GM12874 (cell line): ENCODE measurements around the gene FCAMR.
A peak's percentile ranks its signal among the peaks of the same experiment; 100 is the strongest.

Source experiments
- TF ChIP-seq, protein P1 (sequence below): IDR thresholded peaks from 2 replicates; pipeline ENCODE4 v1.5.1; 2011; ENCODE audit warnings: low read depth, mild to moderate bottlenecking, control low read depth, low read length, moderate library complexity; ENCODE audit not compliant: insufficient read depth

The FCAMR gene

DNA sequence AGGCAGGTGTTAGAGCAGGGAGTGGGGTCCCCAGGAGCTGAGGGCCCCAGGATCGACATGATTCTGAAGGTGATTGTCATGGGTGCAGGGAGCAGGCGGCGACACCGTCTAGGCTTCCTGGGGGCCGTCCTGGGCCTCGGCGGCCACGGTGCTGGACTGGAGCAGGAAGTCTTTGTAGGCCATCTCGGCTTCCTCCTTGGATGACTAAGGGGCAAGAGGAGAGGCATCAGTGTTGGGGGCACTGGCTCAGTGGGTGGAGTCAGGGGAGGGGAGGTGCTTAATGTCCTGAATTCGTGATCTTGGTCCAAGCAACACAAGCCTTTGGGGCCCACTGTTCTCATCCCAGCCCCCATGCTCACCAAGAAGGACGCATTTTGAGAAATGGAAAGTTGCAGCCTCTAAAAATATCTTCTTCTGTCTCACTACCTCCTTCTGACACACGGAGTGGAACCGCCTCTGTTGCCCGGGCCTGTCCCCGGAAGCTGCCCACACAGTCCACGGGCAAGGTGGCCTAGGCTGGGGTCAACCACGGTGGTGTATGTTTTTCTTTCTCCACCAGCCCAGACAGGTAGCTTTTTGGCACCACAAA is 40.0 kb downstream of the FCAMR start:
- TF ChIP-seq, protein P1, sequence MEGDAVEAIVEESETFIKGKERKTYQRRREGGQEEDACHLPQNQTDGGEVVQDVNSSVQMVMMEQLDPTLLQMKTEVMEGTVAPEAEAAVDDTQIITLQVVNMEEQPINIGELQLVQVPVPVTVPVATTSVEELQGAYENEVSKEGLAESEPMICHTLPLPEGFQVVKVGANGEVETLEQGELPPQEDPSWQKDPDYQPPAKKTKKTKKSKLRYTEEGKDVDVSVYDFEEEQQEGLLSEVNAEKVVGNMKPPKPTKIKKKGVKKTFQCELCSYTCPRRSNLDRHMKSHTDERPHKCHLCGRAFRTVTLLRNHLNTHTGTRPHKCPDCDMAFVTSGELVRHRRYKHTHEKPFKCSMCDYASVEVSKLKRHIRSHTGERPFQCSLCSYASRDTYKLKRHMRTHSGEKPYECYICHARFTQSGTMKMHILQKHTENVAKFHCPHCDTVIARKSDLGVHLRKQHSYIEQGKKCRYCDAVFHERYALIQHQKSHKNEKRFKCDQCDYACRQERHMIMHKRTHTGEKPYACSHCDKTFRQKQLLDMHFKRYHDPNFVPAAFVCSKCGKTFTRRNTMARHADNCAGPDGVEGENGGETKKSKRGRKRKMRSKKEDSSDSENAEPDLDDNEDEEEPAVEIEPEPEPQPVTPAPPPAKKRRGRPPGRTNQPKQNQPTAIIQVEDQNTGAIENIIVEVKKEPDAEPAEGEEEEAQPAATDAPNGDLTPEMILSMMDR: no peak

DNA sequence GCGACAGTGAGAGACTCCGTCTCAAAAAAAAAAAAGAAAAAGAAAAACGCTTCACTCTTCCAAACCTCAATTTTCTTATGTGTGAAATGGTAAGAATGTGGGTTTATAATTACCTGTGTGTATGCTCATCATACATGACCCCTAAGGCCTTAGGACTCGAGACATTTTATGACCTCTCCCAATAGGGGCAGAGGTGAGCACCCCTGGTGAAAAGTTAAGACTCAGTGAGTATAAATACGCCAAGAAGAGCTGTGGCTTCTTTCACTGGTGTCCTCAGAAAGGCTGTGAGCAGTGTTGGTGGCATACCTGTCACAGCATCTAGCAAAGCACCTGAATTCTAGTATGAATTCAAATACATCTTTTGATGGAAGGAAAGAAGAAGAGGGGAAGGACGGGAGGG is 40.7 kb downstream of the FCAMR start:
- TF ChIP-seq, protein P1: peak; percentile 16; the same call in 1 of the 2 replicates

GRCh38 chr1:206926286-206926685 is 44.0 kb downstream of the FCAMR start:
- TF ChIP-seq, protein P1: no peak

DNA sequence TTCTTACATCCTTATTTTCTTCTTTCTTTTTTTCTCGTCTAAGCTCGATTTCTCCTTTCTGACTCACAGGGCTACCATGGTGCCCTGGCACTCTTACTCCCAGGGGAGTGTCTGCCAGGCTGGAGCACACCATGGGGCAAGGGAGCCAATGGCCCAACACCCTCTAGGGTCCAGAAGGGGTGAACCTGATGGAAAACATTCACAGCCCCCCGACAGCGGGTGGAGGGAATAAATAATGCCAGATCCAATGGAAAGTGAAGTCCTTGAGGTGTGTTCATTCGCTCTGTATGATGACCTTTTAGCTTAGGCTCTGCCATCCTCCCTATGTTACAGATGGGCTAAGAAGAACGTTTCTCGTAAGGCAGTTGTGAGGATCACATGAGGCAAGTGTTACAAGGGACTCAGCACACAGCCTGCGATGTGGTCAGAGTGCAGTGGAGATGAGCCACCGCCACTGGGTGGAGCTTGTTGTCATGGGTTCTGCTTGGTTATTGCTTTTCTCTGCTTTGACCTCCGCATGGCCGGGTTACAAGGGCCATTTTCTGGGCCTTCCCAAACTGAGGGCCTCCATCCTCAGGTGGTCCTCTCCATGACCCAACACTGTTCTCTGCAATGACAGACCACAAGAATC is 45.0 kb downstream of the FCAMR start:
- TF ChIP-seq, protein P1: peak; percentile 25; the same call in 1 of the 2 replicates

- TF ChIP-seq, protein P1: no peak
Observed at GRCh38 chr1:206924592-206925105, 45.6 kb downstream of the FCAMR start.

DNA sequence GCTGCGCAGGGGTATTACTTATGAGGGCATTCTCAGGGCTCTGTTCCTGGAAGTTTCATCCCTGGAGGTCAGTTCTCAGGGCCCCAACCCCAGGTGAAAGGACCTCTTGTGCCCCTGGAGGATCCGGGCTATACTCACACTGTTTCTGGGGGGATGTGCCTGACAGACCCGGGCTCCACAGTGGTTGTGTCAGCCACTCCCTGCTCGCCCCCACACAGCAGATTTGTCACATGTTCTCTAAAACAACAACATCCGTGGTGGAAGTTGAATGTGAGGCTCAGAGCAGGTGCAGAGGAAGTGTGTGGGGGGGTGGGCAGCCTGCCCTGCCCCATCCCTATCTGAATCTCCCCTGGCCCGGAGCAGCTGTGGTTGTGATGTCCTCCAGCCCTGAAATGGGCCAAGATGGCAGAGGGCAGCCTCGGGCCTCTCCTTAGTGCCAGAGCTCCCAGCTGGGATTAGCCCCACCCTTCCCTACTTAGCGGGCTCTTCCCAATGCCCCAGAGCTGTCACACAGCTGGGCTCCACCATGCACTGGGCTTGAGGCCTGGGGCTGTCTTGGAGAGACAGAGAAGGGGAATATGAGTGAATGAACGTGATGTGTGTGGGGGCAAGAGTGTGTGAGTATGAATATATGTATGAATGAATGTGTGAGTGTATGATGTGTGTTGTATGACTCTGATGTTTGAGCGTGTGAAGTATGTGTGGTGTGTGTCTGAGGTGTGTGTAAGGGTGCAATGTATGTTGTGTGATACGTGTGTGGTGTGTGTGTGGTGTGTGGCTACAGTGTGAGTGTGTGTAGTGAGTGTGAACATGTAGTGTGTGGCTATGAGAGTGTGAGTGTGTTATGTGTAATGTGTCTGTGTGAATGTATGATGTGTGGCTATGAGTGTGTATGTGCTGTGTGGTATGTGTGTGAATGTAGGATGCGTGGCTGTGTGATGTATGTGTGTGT is 47.0 kb downstream of the FCAMR start:
- TF ChIP-seq, protein P1: no peak

DNA sequence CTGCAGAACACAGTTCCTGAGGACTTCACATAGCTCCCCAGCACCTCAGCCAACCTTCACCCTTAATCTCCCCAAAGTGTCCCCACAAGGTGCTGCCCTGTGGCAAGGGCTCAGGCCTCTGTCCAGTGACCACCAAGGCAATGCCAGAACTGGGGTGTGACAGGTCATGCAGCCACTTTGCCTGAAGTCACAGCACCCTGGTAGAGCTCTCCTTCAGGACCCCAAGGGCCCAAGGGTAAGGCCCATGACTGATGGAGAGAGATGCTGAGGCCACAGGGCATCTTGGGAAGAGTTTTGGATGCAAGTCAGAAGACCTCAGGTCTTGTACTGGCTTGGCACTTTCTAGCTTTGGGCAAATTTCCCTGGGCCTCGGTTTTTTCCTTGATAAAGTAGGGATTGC is 47.7 kb downstream of the FCAMR start:
- TF ChIP-seq, protein P1: no peak
